Measurements from ENCODE around the gene RNU6-7.

RNU6-7 gene

GRCh38 chr14:32205984-32206383 is 4.1 kb downstream of the RNU6-7 start:
- DNase-seq = no peak

DNA sequence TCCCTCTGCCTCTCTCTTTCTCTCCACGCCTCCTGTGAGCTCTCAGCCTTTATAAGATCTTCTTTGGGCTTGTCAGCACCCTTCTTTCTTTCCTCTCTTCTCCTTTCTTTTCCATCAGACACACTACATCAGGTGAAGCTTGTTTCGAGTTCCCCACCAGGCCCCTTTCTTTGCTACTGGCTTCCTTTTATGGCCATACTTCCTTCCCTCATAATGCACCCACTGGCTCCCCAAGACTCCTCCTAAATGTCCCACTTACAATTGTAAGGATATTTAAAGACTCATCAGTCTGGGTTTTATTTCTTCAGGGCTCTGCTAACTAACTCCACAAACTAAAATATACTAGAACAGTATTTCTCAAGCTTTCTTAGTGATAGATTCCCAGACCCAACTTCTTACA is 4.7 kb downstream of the RNU6-7 start:
- DNase-seq = no peak

- no peak for DNase-seq
These were observed 6.6 kb downstream of the RNU6-7 start for GRCh38 chr14:32208490-32208889.

DNA sequence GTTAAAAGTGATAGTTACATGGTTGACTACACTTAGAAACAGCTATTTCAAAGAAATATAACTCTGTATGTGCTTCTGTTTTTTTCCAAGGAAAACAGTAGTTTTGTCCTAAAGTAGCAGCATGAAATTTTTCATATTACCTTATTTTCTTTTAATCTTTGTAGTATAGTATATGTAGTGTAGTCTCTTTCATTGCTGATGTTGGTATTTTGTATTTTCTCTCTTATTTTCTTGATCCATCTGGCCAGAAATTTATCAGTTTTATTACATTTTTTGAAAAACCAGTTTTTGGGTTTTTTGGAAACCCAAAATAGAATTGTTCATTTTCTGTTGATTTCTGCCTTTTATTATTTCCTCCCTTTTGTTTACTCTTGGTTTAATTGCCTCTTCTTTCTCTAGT is 7.6 kb downstream of the RNU6-7 start:
- no peak for DNase-seq

DNA sequence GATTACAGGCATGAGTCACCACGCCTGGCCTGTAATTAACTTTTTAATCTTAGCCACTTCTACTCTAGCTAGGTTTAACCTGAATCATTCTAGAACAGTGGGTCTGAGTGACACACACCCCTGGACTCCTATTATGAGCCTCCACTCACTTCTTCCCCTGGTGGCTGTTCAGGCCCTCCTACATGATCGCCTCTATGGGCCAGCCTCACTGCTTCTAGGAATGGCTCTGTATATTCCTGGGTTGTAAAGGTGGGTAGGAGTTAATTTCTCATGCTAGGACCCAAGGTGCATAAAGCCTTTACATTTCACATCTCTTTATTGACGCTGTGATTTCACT is 9.2 kb downstream of the RNU6-7 start:
- DNase-seq = no peak

GRCh38 chr14:32212833-32213232 is 11.0 kb downstream of the RNU6-7 start:
- DNase-seq = no peak

- peak; percentile 55 to 87 for DNase-seq
These were observed 15.5 kb downstream of the RNU6-7 start for GRCh38 chr14:32217301-32217700.

DNA sequence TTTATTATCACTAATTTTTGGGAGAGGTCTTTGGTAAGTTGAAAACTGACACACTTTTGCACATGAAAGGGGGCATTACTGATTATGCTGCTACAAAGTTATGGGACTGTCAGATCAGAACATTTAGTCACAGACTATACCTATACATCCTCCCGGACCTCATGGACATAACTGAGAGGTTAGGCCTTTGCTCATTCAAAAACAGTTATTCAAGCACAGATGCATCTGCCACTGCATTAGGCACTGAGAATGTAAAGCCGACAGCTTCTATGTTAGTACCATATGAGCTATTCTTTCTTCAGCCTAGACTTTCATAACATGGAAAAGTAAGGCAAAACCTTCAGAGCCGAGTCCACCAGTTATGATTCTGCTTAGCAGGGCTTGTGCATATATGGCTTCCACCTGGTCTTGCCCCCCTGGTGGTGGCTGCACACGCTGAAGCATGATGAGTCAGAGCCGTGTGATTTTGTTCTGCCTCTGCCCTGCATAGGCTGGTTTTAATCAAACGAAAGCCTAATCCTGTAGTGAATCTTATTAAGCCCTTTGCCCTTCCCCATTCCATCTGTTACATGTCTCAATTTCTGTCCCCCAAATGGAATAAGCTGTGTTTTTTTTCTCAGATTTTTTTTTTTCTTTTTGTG is 23.0 kb downstream of the RNU6-7 start:
- peak; percentile 51 to 74 for DNase-seq

DNA sequence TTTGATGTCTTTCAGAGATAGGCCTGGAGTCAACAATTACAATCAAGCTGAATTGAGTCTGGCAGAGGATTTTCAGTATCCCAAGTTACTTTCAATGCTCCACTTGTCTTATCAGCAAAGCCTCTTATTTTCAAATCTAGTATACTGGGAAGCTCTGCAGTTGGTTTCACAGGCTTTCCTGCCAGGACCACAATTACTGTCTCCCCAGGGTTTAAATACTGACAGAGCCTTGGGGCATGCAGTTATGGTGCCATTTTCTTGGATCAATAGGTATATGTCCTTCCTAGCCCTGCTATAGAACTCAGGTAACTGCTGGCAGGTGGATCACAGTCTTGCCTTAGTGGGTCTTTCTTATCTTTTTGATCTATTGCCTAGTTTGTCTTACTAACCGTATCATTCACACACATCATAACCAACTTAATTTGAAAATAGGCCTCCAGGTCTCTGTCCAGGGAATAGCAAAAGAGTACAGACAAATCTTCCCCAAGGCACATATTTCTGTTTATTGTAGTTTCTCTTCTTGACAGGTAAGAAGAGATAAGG is 23.6 kb downstream of the RNU6-7 start:
- DNase-seq = peak in 1 of 2 experiments; percentile 23

- no peak for DNase-seq
These were observed 24.2 kb downstream of the RNU6-7 start for GRCh38 chr14:32226056-32226455.

- DNase-seq = no peak
These were observed 28.3 kb downstream of the RNU6-7 start for GRCh38 chr14:32230181-32230580.

DNA sequence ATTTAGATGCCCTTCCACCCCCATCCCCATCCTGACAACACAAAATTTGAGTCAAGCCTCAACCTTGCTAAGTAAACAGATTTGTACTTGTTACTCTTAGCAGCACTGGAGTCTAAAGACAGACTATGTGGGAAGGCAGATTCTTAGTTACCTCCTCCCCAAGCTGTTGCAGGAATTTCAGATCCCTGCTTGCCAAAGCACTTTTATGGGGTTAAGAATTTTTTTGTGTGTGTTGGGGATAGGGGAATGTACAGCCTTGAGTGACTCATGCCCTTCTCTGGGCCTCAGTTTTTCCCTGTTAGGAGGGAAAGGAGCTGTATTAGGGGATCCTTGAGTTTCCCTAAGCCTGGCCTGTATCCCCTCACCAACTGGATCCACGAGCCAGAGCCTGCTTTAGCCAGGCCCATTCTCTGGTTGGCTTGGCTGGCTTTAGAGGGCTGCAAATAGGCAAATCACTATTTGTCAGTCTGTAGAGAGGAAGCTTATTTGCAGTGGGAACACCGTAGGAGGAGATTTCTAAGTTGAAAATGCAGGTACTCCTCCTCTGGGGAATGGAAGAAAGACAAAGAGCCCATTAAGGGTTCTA is 28.9 kb downstream of the RNU6-7 start:
- no peak for DNase-seq

DNA sequence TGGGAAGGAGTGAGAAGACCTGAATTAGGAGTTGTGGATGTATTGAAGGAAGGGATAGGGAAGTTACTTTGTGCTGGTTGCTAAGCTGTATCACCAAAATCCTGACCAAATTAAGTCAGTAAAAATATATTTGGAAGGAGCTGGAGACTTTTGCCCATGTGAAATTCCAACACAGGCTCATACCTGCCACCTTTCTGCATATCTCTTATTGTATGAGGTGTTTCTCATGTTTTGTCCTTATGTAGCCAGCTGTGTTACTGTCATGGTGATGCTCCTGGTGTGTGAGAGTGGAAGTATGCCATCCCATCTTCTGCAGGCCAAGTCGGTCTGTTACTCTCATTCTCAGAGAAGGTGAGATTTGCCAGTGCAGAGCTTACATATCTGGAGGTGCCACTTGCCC is 30.6 kb downstream of the RNU6-7 start:
- DNase-seq = no peak

DNA sequence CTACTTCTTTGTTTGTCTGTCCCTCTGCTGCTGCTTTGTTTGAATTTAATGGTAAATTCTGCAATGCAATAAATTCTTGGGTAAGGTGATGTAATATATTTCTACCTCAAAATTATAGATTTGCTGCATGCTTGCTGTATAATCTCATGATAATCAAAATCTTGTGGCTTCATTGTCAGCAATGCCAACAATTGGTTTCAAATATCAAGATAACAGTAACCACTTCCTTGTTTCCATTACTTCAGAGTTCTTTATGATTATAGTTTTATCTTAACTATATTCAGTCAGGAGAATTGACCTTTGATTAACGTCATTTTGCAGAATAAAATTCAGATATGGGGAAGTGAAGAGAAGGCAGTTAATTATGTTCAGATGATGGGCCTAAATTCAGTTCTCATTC is 31.4 kb downstream of the RNU6-7 start:
- no peak for DNase-seq

- DNase-seq = no peak
These were observed 42.6 kb downstream of the RNU6-7 start for GRCh38 chr14:32244404-32244803.

DNA sequence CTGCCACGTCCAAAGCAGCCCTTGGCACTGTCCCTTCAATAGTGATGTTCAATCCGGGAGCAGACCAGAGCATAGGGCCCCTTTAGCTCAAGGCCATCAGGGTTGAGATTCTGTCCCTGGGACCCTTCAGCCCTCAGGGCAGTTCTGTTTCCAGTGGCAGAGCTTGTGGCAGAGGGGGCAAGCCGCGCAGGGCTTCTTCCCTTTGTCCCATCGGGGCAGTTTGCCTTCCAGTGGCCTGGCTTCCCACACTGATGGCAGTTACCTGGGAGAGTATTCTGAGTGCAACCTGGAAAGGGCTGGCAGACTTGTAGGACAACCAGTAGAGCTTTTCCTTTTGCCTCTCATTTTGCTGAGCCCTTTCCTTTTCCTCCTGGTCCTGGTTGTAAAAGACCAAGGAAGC is 44.9 kb downstream of the RNU6-7 start:
- DNase-seq = no peak

- no peak for DNase-seq
These were observed 47.5 kb downstream of the RNU6-7 start for GRCh38 chr14:32249371-32249770.

DNA sequence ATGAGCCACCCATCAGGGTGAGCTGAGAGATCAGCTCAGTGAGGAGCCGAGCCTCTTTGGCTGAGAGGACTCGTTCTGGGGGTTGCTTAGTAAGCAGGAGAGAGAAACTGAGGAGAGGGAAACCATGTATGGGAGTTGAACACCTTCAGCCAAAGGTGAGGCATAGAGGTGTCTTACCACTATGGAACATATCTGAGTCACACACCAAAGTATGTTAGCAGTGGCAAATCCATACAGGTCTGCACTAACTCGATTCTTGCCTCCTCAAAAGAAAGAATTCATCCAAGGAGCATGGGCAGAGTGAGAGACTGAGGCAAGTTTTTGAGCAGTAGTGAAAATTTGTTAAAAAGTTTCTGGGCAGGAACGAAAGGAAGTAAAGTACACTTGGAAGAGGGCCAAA is 47.9 kb downstream of the RNU6-7 start:
- DNase-seq = no peak

DNA sequence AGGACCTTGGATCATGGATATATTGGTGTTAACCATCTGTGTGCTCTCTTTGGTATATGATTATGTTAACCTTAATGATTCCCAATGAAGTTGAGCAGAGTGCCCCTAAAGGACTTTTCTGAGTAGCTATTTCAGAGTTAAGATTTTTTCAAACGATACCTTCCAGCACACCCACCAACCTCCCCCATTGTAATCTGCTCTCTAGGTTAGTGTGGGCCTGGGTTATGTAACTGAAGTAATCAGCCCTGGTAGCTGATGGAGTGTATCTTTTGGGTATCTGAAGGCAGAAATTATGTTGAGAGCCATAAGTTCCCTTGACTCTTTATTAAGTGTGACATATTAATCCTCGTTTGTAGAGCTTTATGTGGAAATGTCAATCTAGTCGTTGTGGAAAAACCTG is 48.8 kb downstream of the RNU6-7 start:
- no peak for DNase-seq

DNA sequence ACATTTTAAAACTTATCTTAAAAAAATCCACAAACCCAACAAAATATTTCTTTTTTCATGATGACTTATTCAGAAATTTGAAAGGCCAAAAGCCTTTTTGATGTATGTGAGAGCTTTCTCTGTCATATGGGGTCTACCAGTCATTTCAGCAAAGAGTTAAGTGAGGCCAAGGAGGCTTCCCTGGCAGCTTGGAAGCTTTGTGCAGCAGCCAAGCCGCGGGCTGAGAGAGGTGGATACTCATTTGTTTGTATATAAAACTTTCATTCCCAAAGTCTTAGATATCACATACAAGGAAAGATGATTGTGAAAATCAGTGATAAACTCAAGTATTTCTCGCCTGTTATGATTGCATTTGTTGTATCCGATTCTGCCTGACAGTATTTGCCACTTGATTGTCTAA is 49.7 kb downstream of the RNU6-7 start:
- DNase-seq = no peak
